H9 (cell line): ENCODE data around the gene COA7. TPM values are rescaled to one million over a fixed set of nuclear protein-coding genes. Genes with fewer than 3 reads are reported as not detected.
A peak's percentile ranks its signal among the peaks of the same experiment; 100 is the strongest.

Experiments used
- DNase-seq: peaks from one replicate; pipeline ENCODE4 v3.0.0-alpha.2; 2017
- H2AFZ ChIP-seq: one replicate; pipeline ENCODE4 v1.6.1; 2013; ENCODE audit warnings: mild to moderate bottlenecking, low read length, control low read depth, moderate library complexity
- H2AK5ac ChIP-seq: 2 replicates; pipeline ENCODE4 v1.6.1; 2013; ENCODE audit warnings: low read length, control low read depth, mixed read lengths; ENCODE audit not compliant: insufficient read length
- H2BK120ac ChIP-seq: one replicate; pipeline ENCODE4 v1.6.1; 2013; ENCODE audit warnings: low read depth, mild to moderate bottlenecking, low read length, control low read depth, inconsistent platforms; ENCODE audit not compliant: poor library complexity, severe bottlenecking
- H2BK12ac ChIP-seq: 2 replicates; pipeline ENCODE4 v1.6.1; 2013; ENCODE audit warnings: low read length, control low read depth, mixed read lengths, low read depth; ENCODE audit not compliant: insufficient read length
- H2BK15ac ChIP-seq: 2 replicates; pipeline ENCODE4 v1.6.1; 2013; ENCODE audit warnings: low read depth, low read length, control low read depth
- H2BK20ac ChIP-seq: one replicate; pipeline ENCODE4 v1.6.1; 2013; ENCODE audit warnings: low read depth, mild to moderate bottlenecking, low read length, control low read depth, inconsistent platforms; ENCODE audit not compliant: poor library complexity, severe bottlenecking
- H2BK5ac ChIP-seq: 2 replicates; pipeline ENCODE4 v1.6.1; 2013; ENCODE audit warnings: low read length, control low read depth, mixed read lengths; ENCODE audit not compliant: insufficient read length
- H3K14ac ChIP-seq: 2 replicates; pipeline ENCODE4 v1.6.1; 2013; ENCODE audit warnings: low read length, control low read depth; ENCODE audit not compliant: insufficient read depth
- H3K18ac ChIP-seq: 2 replicates; pipeline ENCODE4 v1.6.1; 2013; ENCODE audit warnings: low read depth, mild to moderate bottlenecking, mixed read lengths, low read length, control low read depth; ENCODE audit not compliant: insufficient read length
- H3K23ac ChIP-seq: 2 replicates; pipeline ENCODE4 v1.6.1; 2013; ENCODE audit warnings: low read length, control low read depth, mixed read lengths, low read depth; ENCODE audit not compliant: insufficient read length
- H3K23me2 ChIP-seq: 2 replicates; pipeline ENCODE4 v1.6.1; 2013; ENCODE audit warnings: low read depth, mild to moderate bottlenecking, mixed read lengths, low read length, control low read depth; ENCODE audit not compliant: insufficient read length, poor library complexity, severe bottlenecking
- H3K27ac ChIP-seq: 2 replicates; pipeline ENCODE4 v1.5.1; 2013; ENCODE audit warnings: low read length, control low read depth, mixed read lengths, low read depth; ENCODE audit not compliant: insufficient read length
- H3K27me3 ChIP-seq: 2 replicates; pipeline ENCODE4 v1.6.1; 2013; ENCODE audit warnings: low read length, control low read depth, inconsistent platforms; ENCODE audit not compliant: insufficient read depth
- H3K4ac ChIP-seq: 2 replicates; pipeline ENCODE4 v1.6.1; 2013; ENCODE audit warnings: low read depth, mild to moderate bottlenecking, control low read depth, inconsistent platforms, low read length, moderate library complexity
- H3K4me1 ChIP-seq: 2 replicates; pipeline ENCODE4 v1.6.1; 2013; ENCODE audit warnings: low read length, control low read depth, inconsistent platforms; ENCODE audit not compliant: insufficient read depth
- H3K4me2 ChIP-seq: 2 replicates; pipeline ENCODE4 v1.6.1; 2013; ENCODE audit warnings: low read length, control low read depth, mixed read lengths; ENCODE audit not compliant: insufficient read length, insufficient read depth
- H3K56ac ChIP-seq: 2 replicates; pipeline ENCODE4 v1.6.1; 2013; ENCODE audit warnings: low read depth, mild to moderate bottlenecking, mixed read lengths, low read length, control low read depth; ENCODE audit not compliant: insufficient read length
- H3K79me1 ChIP-seq: 2 replicates; pipeline ENCODE4 v1.6.1; 2013; ENCODE audit warnings: low read depth, mild to moderate bottlenecking, moderate library complexity, low read length, control low read depth, inconsistent platforms; ENCODE audit not compliant: insufficient read depth, poor library complexity, severe bottlenecking
- H3K79me2 ChIP-seq: 2 replicates; pipeline ENCODE4 v1.6.1; 2013; ENCODE audit warnings: low read length, control low read depth, inconsistent platforms; ENCODE audit not compliant: insufficient read depth
- H3K9ac ChIP-seq: 2 replicates; pipeline ENCODE4 v1.6.1; 2013; ENCODE audit warnings: low read length, control low read depth, mixed read lengths; ENCODE audit not compliant: insufficient read length; ENCODE audit errors: extremely low read depth
- H3K9me3 ChIP-seq: one replicate; pipeline ENCODE4 v1.6.1; 2013; ENCODE audit warnings: low read depth, low read length, inconsistent platforms; ENCODE audit not compliant: control insufficient read depth
- H3T11ph ChIP-seq: one replicate; pipeline ENCODE4 v1.6.1; 2013; ENCODE audit warnings: mild to moderate bottlenecking, low read length, control low read depth, inconsistent platforms
- H4K20me1 ChIP-seq: one replicate; pipeline ENCODE4 v1.6.1; 2013; ENCODE audit not compliant: control insufficient read depth, insufficient read length, insufficient read depth
- H4K5ac ChIP-seq: 2 replicates; pipeline ENCODE4 v1.6.1; 2013; ENCODE audit warnings: low read depth, mild to moderate bottlenecking, mixed read lengths, low read length, control low read depth; ENCODE audit not compliant: insufficient read length
- H4K8ac ChIP-seq: replicated peaks from 2 replicates; pipeline ENCODE4 v1.6.1; 2013; ENCODE audit warnings: low read length, control low read depth, mixed read lengths, low read depth; ENCODE audit not compliant: insufficient read length
- H4K91ac ChIP-seq: 2 replicates; pipeline ENCODE4 v1.6.1; 2013; ENCODE audit warnings: low read depth, mild to moderate bottlenecking, moderate library complexity, mixed read lengths, low read length, control low read depth; ENCODE audit not compliant: insufficient read length
- H3K27ac Mint-ChIP-seq, 3 experiments: 2 replicates in 2 of 3; 3 replicates in 1 of 3; pipeline ENCODE4 v1.8.0; 2020 to 2021; ENCODE audit warnings: mixed read lengths in 3 of 3, mild to moderate bottlenecking in 1 of 3, moderate library complexity in 1 of 3
- H3K27me3 Mint-ChIP-seq: 2 replicates; pipeline ENCODE4 v1.8.0; 2021; ENCODE audit warnings: low read depth, mild to moderate bottlenecking, moderate library complexity, mixed read lengths
- H3K36me3 Mint-ChIP-seq, 3 experiments: 2 replicates in 2 of 3; 3 replicates in 1 of 3; pipeline ENCODE4 v1.8.0; 2020 to 2021; ENCODE audit warnings: low read depth in 3 of 3, mixed read lengths in 3 of 3; ENCODE audit not compliant: insufficient read depth in 1 of 3
- H3K4me1 Mint-ChIP-seq, 2 experiments: 2 replicates each; pipeline ENCODE4 v1.8.0; 2020; ENCODE audit warnings: mixed read lengths in 2 of 2
- H3K4me3 Mint-ChIP-seq, 2 experiments: 2 replicates in 1 of 2; 3 replicates in 1 of 2; pipeline ENCODE4 v1.8.0; 2020 to 2021; ENCODE audit warnings: mild to moderate bottlenecking in 2 of 2, mixed read lengths in 2 of 2, moderate library complexity in 1 of 2
- H3K9me3 Mint-ChIP-seq, 2 experiments: 2 replicates in 1 of 2; 3 replicates in 1 of 2; pipeline ENCODE4 v1.8.0; 2020; ENCODE audit warnings: mild to moderate bottlenecking in 2 of 2, mixed read lengths in 2 of 2, moderate library complexity in 1 of 2
- CTCF ChIP-seq: fragments of 200-600 bp; sonication (generic); conservative IDR thresholded peaks from 3 replicates; pipeline ENCODE4 v1.8.0; 2021; ENCODE audit warnings: antibody characterized with exemption, mild to moderate bottlenecking
- WGBS: extraction: QIAGEN DNeasy Blood & Tissue Kit; methylation state at CpG from one replicate; pipeline ENCODE4 v1.1.7; 2013; ENCODE audit warnings: missing lambda C conversion rate, low lambda C conversion rate, mixed read lengths; ENCODE audit not compliant: insufficient read length; ENCODE audit errors: extremely low coverage; 5-methylcytosine and 5-hydroxymethylcytosine counted together
- total RNA-seq: library from RNA; stranded (reverse); gene quantifications from 2 replicates; pipeline ENCODE4 v1.2.1, GENCODE V29; 2021

The COA7 gene
- total RNA-seq, 1 experiment from 2014 or later = 69.1 TPM

DNA sequence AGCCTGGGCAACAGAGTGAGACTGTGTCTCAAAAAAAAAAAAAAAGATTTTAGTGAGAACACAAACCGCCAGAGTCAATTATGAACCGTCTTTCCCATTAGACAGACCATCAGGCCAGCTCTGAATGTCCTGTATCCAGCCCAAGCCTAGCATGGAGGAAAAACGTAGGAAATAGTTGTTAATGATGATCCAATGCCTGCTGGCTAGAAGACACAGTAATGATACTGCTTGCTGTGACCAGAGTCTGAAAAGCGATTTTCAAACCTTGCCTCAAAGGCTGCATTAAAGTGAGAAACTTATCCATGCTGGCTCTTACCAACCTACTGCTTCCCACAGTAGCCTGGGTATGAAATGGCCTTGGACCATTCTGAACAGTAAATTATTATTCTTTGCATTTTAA lies 17.0 kb downstream of the COA7 start:
- H3K4me3 Mint-ChIP-seq = no peak overlapping the region
- H3K36me3 Mint-ChIP-seq = peaks cover 7 to 21% (median 7%) of the 10 kb centered on the region in 3 experiments
- H4K91ac ChIP-seq = no peak overlapping the region
- no peak overlapping the region for H4K5ac ChIP-seq
- H3K27me3 ChIP-seq = no peaks in the 10 kb centered on the region
- no peak overlapping the region for H2AK5ac ChIP-seq
- H2BK5ac ChIP-seq = no peak overlapping the region
- no peak overlapping the region for H3K9ac ChIP-seq
- H3K23me2 ChIP-seq = no peaks in the 10 kb centered on the region
- no peak overlapping the region for H2AFZ ChIP-seq
- no peak overlapping the region for H3T11ph ChIP-seq
- no peak overlapping the region for H2BK12ac ChIP-seq
- no peaks in the 10 kb centered on the region for H3K79me1 ChIP-seq
- H2BK15ac ChIP-seq = no peak overlapping the region
- H3K18ac ChIP-seq = no peak overlapping the region
- H4K8ac ChIP-seq = no peak overlapping the region
- H3K27ac Mint-ChIP-seq = peak overlapping the region in 1 of 3 experiments; percentile 79; a peak in 1 of 7 replicates
- H3K56ac ChIP-seq = no peak overlapping the region
- no peak for TF ChIP-seq CTCF
- H3K27me3 Mint-ChIP-seq = no peaks in the 10 kb centered on the region
- H2BK120ac ChIP-seq = no peak overlapping the region
- H3K4me2 ChIP-seq = no peak overlapping the region
- DNase-seq = no peak
- H2BK20ac ChIP-seq = no peak overlapping the region
- no peaks in the 10 kb centered on the region; a peak in 1 of 5 replicates for H3K9me3 Mint-ChIP-seq
- H4K20me1 ChIP-seq = no peaks in the 10 kb centered on the region
- H3K4me1 Mint-ChIP-seq = peaks cover 18 to 23% of the 10 kb centered on the region in 2 experiments
- H3K9me3 ChIP-seq = no peaks in the 10 kb centered on the region
- H3K27ac ChIP-seq = no peak overlapping the region
- H3K79me2 ChIP-seq = no peaks in the 10 kb centered on the region
- H3K23ac ChIP-seq = no peak overlapping the region
- H3K4ac ChIP-seq = no peak overlapping the region
- no peaks in the 10 kb centered on the region; the same call in 1 of the 2 replicates for H3K4me1 ChIP-seq
- no peak overlapping the region for H3K14ac ChIP-seq
- WGBS = no CpG with 5 or more reads among the region's 4 CpGs
